ENCODE measurements around the gene SPAG16.

- TF ChIP-seq CTCF (IDR thresholded peaks at IDR 0.05) (no peak), POLR2A (IDR thresholded peaks at IDR 0.05) (no peak)
Observed at GRCh38 chr2:213664817-213665216, 380.6 kb downstream of the SPAG16 start.
